Left cardiac atrium (tissue), 4 donors: Measurements from ENCODE around the gene MYO15B. TPM values are rescaled to one million over a fixed set of nuclear protein-coding genes. Genes with fewer than 3 reads are reported as not detected.

Experiments
- ATAC-seq, 2 donors: fragments of 200-7000 bp; cut with Tn5 transposase; one replicate each; pipeline ENCODE4 v1.9.1; 2020; ENCODE audit warnings: mild to moderate bottlenecking in 2 of 2, moderate library complexity in 2 of 2
- DNase-seq: peaks from one replicate; pipeline ENCODE4 v3.0.0-alpha.2; 2020
- intact Hi-C, 2 donors: fragments of 100-400 bp; cut with DNase I; formaldehyde crosslinking; loops; one replicate each; pipeline versions ENCODE4 v1.14.1 to v1.15.1; 2022 to 2023
- total RNA-seq, 2 donors: library from RNA; stranded (reverse); fragmentation: NEBNext Ultra II Directional; extraction: Animal tissue kit (Norgen Biotek cat#: 25700); gene quantifications; one replicate each; pipeline ENCODE4 v1.2.1, GENCODE V29; 2021
- donor health status: DM: no; HTN: yes; CAD: no.
- donor health status: DM: no; HTN: yes; CAD: no; lungs with severe emphysema.
- donor health status: DM: yes; HTN: yes; CAD: no.
- donor health status: Dilated cardiomyopathy.

The MYO15B gene
- total RNA-seq, 2 donors from 2014 or later = 61.5 to 88.4 TPM

DNA sequence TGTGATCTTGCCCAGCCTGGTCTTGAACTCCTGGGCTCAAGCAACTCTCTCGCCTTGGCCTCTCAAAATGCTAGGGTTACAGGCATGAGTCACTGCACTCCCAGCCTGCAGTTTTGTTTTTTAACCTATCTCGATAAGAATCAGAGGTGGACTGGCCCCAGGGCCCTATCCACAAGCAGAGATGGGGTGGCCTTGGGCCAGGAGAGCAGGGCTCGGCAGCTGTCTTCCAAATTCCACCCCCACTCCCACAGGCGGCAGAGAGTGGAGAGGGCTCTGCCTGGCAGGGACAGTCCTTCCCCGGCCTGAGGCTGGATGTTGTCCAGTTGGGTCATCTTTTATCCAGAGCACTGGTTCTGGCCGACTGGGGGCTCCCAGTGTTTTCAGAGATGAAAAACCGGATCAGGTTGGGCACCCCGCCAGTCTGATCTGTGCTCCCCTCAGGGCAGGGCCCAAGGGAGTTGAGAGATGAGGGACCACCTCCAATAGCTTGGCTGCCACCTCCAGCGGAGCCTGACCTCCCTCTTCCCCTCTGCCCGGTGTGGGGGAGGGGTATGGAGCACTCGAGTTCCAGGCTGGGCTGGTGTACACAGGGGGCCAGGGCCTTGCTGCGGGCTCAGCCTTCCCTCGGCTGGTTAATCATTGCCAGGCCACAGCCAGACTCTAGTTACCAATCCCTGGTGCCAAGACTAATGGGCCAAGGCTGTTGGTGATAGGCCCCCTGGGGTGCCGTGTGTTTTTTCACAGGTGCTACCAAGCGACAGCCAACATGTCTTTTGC lies 30.3 kb upstream of the MYO15B start:
- no peak for DNase-seq
- intact Hi-C loops = no loop called here
- peak; percentile 79 to 80 for ATAC-seq

DNA sequence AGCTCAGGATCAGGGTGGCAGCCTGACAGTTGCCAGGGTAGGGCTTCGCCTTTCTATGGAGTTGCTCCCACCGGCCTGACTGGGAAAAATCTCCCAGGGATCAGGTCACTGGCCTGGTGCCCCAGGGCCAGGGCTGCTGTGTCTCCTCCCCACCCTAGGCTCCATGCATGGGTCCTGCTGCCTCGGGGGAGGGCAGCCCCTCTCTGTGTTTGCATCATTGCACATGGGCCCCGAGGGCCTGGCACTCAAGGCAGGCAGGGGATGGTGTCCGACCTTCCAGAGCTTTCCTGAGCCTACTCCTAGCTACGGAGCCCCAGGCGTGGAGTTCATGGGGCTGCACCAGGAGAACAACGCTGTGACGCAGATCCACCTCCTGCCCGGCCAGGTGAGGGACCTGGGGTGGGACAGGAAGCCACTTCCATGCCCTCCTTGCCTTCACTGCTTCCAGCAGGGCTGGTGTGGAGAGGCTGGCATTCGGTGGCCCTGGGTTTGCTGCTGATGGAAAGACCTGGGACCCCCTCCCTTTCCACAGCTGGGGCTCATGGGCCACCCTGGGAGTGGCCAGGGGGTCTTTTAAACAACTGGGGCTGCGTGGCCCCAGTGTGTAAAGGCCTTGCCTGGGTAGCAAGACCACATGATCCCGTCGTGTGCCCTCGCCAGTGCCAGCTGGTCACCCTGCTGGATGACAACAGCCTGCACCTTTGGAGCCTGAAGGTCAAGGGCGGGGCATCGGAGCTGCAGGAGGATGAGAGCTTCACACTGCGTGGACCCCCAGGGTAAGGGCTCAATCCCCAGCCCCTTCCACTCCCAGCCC lies 29.5 kb upstream of the MYO15B start:
- DNase-seq = no peak
- intact Hi-C loops = no loop called here
- ATAC-seq = no peak

DNA sequence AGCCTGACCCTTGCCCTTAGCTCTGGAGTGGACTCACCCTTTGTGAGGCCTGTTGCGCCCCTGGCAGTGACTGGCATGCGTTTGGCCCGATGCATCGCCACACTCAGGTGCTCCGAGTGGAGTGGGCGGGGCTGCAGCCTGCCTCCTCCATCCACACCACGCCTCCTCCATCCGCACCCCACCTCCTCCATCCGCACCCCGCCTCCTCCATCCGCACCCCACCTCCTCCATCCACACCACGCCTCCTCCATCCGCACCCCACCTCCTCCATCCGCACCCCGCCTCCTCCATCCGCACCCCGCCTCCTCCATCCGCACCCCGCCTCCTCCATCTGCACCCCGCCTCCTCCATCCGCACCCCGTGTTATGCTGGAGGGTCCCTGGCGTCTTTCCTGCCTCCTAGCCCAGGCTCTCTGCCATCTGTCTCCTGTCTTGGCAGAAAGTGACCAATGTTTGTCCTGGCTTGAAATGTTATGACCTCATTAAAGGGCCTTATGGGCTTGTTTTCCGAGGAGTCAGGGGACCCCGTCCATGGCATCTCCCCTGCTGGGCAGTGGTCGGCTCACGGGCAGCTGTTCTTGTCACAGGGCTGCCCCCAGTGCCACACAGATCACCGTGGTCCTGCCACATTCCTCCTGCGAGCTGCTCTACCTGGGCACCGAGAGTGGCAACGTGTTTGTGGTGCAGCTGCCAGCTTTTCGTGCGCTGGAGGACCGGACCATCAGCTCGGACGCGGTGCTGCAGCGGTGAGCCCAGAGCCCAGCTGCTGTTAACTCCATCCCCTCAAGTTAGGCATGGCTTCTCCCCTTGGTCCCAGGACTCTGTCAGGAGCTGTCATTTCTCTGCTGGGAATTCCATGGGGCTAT lies 28.7 kb upstream of the MYO15B start:
- intact Hi-C loops = no loop called here
- DNase-seq = no peak
- ATAC-seq = no peak

DNA sequence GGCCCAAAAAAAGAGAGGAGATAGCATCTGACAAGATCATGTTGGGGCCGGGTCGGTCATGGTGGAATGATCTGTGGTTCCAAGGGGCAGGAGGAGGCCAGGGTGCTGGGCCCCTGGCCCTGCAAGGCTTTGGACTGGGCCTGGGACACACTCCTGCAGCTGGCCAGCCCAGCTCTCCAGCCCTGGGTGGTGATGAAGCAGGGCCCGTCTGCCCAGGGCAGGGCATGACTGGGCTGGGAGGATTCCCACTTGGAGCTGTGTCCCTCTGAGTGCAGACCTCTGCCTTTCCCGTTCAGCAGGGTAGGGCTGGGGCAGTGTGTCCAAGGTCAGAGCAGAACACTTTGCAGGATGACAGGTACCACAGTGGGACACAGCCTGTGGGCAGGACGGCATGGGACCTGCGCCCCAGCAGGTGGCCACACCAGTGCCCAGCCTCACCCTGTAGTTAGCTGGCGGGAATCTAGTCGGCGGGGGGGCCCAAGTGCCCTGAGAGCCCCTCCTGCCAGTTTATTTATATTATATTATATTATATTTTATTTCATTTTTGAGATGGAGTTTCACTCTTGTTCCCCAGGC lies 27.6 kb upstream of the MYO15B start:
- no peak for ATAC-seq
- intact Hi-C loops = no loop called here
- DNase-seq = no peak

- DNase-seq = no peak
- intact Hi-C loops = no loop called here
- ATAC-seq = no peak
These were observed 25.5 kb upstream of the MYO15B start for GRCh38 chr17:75561927-75562603.

DNA sequence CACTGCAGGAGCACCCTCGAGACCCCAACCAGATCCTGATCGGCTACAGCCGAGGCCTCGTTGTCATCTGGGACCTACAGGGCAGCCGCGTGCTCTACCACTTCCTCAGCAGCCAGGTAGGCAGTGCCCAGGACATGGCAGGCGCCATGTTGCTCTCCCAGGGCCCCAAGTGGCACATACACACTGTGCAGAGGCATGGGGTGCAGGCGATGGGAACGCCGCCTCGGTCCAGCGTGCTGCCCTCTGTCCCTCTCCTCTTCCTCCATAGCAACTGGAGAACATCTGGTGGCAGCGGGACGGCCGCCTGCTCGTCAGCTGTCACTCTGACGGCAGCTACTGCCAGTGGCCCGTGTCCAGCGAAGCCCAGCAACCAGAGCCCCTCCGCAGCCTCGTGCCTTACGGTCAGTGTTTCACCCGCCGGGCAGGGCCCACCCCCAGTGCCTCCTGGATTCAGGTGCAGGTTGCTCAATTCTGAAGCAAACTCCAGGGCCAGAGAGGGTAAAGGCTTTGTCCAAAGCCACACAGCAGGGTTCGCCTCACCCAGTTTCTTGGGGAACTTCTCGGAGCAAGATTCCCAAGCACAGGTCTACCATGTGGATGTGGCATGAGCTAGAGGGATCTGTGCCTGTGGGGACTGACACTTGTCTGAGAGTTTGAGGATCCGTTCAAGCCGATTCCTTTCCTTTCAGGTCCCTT lies 24.4 kb upstream of the MYO15B start:
- no peak for ATAC-seq
- intact Hi-C loops = no loop called here
- DNase-seq = no peak

DNA sequence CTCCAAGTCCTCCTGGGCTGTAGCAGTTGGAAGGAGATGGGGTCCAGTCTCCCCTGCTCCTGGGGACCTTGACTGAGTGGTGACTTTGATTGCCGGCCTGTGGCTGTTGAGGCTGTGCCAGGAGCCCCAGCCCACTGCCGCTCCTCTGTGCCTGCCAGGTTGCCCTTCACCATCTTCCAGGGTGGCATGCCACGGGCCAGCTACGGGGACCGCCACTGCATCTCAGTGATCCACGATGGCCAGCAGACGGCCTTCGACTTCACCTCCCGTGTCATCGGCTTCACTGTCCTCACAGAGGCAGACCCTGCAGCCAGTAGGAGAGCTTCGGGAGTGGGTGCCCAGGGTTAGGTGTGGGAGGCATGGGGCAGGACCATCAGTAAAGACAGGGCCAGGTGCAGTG lies 23.4 kb upstream of the MYO15B start:
- DNase-seq = no peak
- no peak for ATAC-seq
- intact Hi-C loops = no loop called here

GRCh38 chr17:75565066-75565465 lies 22.5 kb upstream of the MYO15B start:
- ATAC-seq (no peak), DNase-seq (no peak)
- intact Hi-C loops = no loop called here

DNA sequence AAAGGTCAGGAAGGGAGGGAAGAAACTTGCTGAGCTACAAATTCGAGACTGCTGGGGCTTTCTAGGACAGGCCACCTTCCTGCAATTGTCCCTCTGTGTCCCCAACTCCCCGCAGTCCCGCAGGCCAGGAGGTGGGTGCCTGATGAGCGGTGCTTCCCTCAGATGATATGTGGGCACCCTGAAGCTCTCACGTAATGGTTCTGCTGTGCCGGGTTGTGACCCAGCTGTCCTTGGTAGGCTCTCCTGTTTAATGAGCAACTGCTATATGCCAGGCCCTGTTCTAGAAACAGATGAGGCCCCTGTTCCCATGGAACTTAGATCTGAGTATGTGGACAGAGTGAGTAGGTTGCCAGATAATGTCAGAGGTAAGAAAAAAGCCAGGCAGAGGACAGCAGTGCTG lies 22.0 kb upstream of the MYO15B start:
- ATAC-seq (no peak), DNase-seq (no peak)
- intact Hi-C loops = no loop called here

- no peak for DNase-seq
- intact Hi-C loops = no loop called here
- ATAC-seq = no peak
These were observed 21.2 kb upstream of the MYO15B start for GRCh38 chr17:75566416-75566815.

GRCh38 chr17:75566834-75567233 lies 20.8 kb upstream of the MYO15B start:
- intact Hi-C loops = no loop called here
- ATAC-seq (no peak), DNase-seq (no peak)

- no peak for DNase-seq
- intact Hi-C loops = no loop called here
- ATAC-seq = no peak
These were observed 19.0 kb upstream of the MYO15B start for GRCh38 chr17:75568412-75569255.

GRCh38 chr17:75570034-75570676 lies 17.4 kb upstream of the MYO15B start:
- DNase-seq (peak; percentile 24), ATAC-seq (no peak)
- intact Hi-C loops = no loop called here

- no peak for DNase-seq
- intact Hi-C loops = no loop called here
- no peak for ATAC-seq
These were observed 16.8 kb upstream of the MYO15B start for GRCh38 chr17:75570772-75571171.

DNA sequence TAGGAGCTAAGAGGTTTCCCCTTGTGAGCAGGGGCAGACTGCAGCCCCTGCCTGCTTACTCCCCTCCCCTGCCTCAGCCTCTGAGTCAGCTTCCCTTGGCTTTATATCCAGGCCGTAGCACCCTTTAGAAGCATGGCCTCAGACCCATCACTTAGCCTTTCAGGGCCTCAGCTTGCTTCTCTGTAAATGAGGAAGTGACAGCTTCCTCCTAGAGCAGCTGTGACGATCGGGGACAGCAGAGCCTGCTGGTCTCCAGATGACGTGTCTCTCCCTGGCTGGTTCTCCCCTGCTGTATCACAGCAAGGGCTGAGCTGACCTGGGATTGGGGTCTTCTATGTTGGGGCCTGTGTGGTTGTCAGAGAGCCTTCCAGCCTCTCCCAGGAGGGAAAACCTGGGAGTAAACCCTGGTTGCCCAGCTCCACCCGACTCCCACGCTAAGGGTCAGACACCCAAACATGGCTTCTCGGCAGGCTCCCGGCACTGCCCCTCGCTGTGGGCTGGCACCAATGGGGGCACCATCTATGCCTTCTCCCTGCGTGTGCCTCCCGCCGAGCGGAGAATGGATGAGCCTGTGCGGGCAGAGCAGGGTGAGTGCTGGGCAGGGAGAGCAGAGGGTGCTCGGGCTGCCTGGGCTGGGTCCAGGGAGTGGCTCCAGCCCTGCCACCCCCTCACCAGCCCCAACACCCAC lies 16.3 kb upstream of the MYO15B start:
- peak; percentile 51 to 67 for ATAC-seq
- peak; percentile 31 for DNase-seq
- intact Hi-C loops = no loop called here

GRCh38 chr17:75571885-75572215 lies 15.8 kb upstream of the MYO15B start:
- intact Hi-C loops = no loop called here
- no peak for ATAC-seq
- DNase-seq = peak; percentile 17
